HG03159 (cell line): ENCODE data around the gene MAST1.

ENCODE experiments used
- ATAC-seq: cut with Tn5 transposase; IDR thresholded peaks from one replicate; pipeline ENCODE4 v1.9.1; 2021; ENCODE audit warnings: mild to moderate bottlenecking, moderate library complexity; ENCODE audit not compliant: unreplicated experiment

MAST1 gene

GRCh38 chr19:12867120-12868099 is 29.1 kb downstream of the MAST1 start:
- no peak for ATAC-seq

GRCh38 chr19:12868540-12869112 is 30.3 kb downstream of the MAST1 start:
- no peak for ATAC-seq

GRCh38 chr19:12871681-12872080 is 33.4 kb downstream of the MAST1 start:
- no peak for ATAC-seq

- ATAC-seq: no peak
Measured at GRCh38 chr19:12872255-12872654, 33.9 kb downstream of the MAST1 start.

- ATAC-seq: no peak
Measured at GRCh38 chr19:12872941-12873890, 34.9 kb downstream of the MAST1 start.

- ATAC-seq: no peak
Measured at GRCh38 chr19:12873891-12874745, 35.8 kb downstream of the MAST1 start.

- ATAC-seq: no peak
Measured at GRCh38 chr19:12875086-12875485, 36.8 kb downstream of the MAST1 start.

- ATAC-seq: peak; percentile 10
Measured at GRCh38 chr19:12880551-12881171, 42.3 kb downstream of the MAST1 start.

- peak; percentile 80 for ATAC-seq
Measured at GRCh38 chr19:12881172-12881808, 43.0 kb downstream of the MAST1 start, which contains the start of gene DNASE2. Gene DNASE2 (minus strand): TSS chr19:12881449. CDS start chr19:12881375, 74 bp downstream.

- no peak for ATAC-seq
Measured at GRCh38 chr19:12882589-12882988, 44.3 kb downstream of the MAST1 start.

- ATAC-seq: no peak
Measured at GRCh38 chr19:12884202-12884601, 45.9 kb downstream of the MAST1 start.

- ATAC-seq: no peak
Measured at GRCh38 chr19:12884627-12884925, 46.3 kb downstream of the MAST1 start.

- no peak for ATAC-seq
Measured at GRCh38 chr19:12884926-12885748, 46.8 kb downstream of the MAST1 start.

- ATAC-seq: no peak
Measured at GRCh38 chr19:12885749-12886650, 47.7 kb downstream of the MAST1 start.

- ATAC-seq: no peak
Measured at GRCh38 chr19:12886651-12886968, 48.3 kb downstream of the MAST1 start.

GRCh38 chr19:12886969-12887747 is 48.8 kb downstream of the MAST1 start, which contains the start of gene KLF1:
Gene KLF1 (minus strand): TSS chr19:12887201. CDS start chr19:12887140, 61 bp downstream.
- no peak for ATAC-seq
